ENCODE measurements around the gene MPO.

DNA sequence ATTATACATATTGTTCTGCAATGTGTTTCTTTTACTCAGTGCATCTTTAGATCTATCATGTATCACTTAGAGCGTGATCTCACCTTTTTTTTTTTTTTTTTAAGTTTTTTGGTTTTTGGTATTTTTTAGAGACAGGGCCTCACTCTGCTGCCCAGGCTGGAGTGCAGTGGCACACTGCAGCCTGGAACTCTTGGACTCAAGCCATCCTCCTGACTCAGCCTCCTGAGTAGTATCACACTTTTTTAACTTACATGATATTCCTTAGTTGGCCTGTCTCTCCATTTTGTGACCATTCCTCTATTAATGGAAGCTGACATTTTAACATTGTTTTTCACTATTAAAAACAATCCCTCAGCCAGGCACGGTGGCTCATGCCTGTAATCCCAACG is 4.7 kb upstream of the MPO start:
- TF ChIP-seq CTCF (IDR thresholded peaks at IDR 0.05), result no peak
- no peak for TF ChIP-seq POLR2A (IDR thresholded peaks at IDR 0.05)
